Skeletal muscle tissue (tissue), 4 donors: ENCODE results near the gene FXYD5. TPM values are rescaled to one million over a fixed set of nuclear protein-coding genes. Genes with fewer than 3 reads are reported as not detected.

ENCODE experiments used
- H3K27ac ChIP-seq: one replicate; pipeline ENCODE4 v1.7.0; 2013; ENCODE audit warnings: mild to moderate bottlenecking, low read depth, low read length, inconsistent platforms
- H3K27me3 ChIP-seq, 3 donors: one replicate each; pipeline ENCODE4 v1.7.0; 2013; ENCODE audit warnings: low read length in 3 of 3; ENCODE audit not compliant: control insufficient read depth in 3 of 3, insufficient read depth in 3 of 3
- H3K36me3 ChIP-seq, 3 donors: one replicate each; pipeline ENCODE4 v1.7.0; 2013; ENCODE audit warnings: low read length in 3 of 3; ENCODE audit not compliant: control insufficient read depth in 3 of 3, insufficient read depth in 3 of 3
- H3K4me1 ChIP-seq, 3 donors: one replicate each; pipeline ENCODE4 v1.7.0; 2013; ENCODE audit warnings: low read length in 3 of 3, mild to moderate bottlenecking in 3 of 3; ENCODE audit not compliant: control insufficient read depth in 3 of 3, insufficient read depth in 3 of 3
- H3K4me3 ChIP-seq, 3 donors: one replicate each; pipeline ENCODE4 v1.7.0; 2013; ENCODE audit warnings: low read length in 3 of 3
- H3K9ac ChIP-seq, 3 donors: one replicate each; pipeline ENCODE4 v1.7.0; 2013; ENCODE audit warnings: low read length in 3 of 3, mild to moderate bottlenecking in 3 of 3, moderate library complexity in 2 of 3, low read depth in 1 of 3
- H3K9me3 ChIP-seq, 3 donors: one replicate each; pipeline ENCODE4 v1.7.0; 2013; ENCODE audit warnings: low read length in 3 of 3; ENCODE audit not compliant: control insufficient read depth in 3 of 3
- total RNA-seq: library from RNA; depleted of rRNA; stranded (reverse); fragments of >200 nt; gene quantifications from one replicate; pipeline ENCODE4 v1.2.3, GENCODE V29; 2014
- donor health status: Osteomylitis.

The FXYD5 gene
- total RNA-seq, 1 donor from 2014 or later = 7.3 TPM

DNA sequence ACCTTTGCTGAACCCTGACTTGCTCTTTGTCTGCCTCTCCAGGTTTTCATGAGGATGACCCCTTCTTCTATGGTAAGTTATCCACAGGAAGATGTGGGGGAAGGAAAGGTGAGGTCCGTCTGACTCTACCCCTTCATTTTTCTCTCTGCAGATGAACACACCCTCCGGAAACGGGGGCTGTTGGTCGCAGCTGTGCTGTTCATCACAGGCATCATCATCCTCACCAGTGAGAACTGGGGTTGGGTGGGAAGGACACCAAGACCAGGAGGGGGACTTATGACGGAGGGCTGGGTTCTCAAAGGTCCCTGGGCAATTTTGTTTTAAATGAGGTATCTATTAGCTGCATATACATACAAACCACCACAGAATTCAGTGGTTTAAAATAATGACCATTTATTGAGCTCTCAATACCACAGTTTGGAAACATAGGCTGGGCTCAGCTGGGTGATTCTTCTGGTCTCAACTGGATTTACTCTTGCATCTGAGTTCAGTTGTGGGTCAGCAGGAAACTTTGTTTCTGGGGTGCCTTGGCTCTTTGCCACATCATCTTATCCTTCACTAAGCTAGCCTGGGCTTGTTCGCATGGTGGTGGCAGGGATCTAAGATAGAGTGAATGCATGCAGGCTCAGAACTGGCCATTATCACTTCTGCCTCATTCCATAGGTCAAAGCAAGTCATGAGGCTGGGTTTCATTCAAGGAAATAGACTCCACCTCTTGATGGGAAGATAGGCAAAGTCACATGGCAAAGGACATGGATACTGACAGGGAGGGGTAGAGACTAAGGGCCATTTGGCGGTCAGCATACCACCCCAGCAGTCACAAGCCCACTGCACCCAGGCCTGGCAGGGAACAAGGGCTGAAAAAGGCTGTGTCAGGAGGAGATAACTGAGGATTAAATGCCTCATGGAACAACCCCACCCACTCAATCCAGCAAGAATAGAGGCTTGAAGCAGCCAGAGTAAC lies 11.8 kb downstream of the FXYD5 start:
- H3K36me3 ChIP-seq = peaks cover 15 to 22% (median 16%) of the 10 kb centered on the region in 3 donors
- no peak overlapping the region for H3K4me3 ChIP-seq
- H3K9me3 ChIP-seq = peaks cover 11 to 24% (median 15%) of the 10 kb centered on the region in 3 donors

DNA sequence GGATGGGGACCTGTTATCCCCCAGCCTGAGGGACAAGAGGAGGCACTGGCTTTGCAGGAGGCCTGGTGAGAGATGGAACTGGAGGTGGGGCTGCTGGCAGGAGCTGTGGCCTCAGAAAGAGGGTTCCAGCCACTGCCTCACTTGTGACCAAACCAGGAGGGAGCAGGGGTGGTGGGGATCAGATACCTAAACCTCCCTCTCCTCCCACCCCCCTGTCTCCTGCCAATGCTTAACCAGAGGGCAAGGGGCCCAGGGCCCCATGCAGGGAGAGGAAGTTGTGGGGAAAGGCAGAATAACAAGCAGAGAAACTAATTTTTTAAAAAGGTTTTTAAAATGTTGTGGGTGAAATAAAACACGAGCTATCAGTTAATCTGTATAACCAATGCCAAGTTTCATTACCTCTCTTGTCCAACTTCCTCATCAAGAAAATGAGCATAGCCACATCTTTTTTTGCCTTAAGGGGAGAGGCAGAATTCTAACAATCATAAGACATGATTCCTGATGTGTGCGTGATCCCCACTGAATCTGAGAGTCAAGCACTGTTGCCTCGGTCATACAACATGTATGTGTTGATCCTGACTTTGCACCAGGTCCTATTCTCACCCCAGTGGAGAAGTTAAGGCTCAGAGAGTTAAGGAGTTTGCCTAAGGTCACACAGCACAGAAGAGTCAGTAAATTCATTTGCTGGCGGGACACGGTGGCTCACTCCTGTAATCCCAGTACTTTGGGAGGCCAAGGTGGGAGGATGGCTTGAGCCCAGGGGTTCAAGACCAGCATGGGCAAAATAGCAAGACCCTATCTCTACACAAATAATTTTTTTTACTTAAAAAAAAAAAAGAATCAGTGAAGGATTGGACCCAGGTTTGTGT lies 12.9 kb downstream of the FXYD5 start:
- Histone ChIP-seq H3K27ac (no peak overlapping the region), H3K36me3 (peaks cover 9 to 19% (median 14%) of the 10 kb centered on the region in 3 donors), H3K4me3 (no peak overlapping the region), H3K9ac (no peak overlapping the region), H3K4me1 (no peaks in the 10 kb centered on the region), H3K9me3 (peaks cover 7 to 17% (median 11%) of the 10 kb centered on the region in 3 donors), H3K27me3 (no peaks in the 10 kb centered on the region)

More for the DNA sequence above, 11.8 kb downstream of the FXYD5 start:
- H3K9ac ChIP-seq = no peak overlapping the region
- no peaks in the 10 kb centered on the region for H3K27me3 ChIP-seq
- no peak overlapping the region for H3K27ac ChIP-seq
- H3K4me1 ChIP-seq = no peaks in the 10 kb centered on the region

DNA sequence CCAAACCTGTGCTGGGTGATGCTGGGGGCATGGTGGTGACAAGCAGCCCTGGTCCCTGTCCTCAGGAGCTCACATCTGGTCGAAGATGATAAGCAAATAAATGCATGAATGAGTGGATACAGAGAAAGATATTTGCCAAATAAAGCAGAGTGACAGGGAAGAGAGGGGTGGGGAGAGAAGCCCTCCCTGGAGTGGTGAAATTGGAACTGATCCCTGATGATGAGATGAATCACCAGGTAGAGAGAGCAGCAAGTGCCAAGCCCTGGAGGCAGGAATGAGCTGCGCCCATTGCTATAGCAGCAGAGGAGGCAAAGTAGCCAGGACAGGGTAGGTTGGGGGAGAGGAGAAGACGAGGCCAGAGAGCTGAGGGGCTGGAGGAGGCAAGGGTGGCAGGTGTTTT lies 13.7 kb downstream of the FXYD5 start:
- H3K4me3 ChIP-seq = no peak overlapping the region
- H3K36me3 ChIP-seq = peaks cover 4 to 19% (median 14%) of the 10 kb centered on the region in 3 donors
- H3K9ac ChIP-seq = no peak overlapping the region
- H3K27ac ChIP-seq = no peak overlapping the region
- H3K4me1 ChIP-seq = no peaks in the 10 kb centered on the region
- H3K9me3 ChIP-seq = peaks cover 6 to 11% (median 11%) of the 10 kb centered on the region in 3 donors
- H3K27me3 ChIP-seq = no peaks in the 10 kb centered on the region

DNA sequence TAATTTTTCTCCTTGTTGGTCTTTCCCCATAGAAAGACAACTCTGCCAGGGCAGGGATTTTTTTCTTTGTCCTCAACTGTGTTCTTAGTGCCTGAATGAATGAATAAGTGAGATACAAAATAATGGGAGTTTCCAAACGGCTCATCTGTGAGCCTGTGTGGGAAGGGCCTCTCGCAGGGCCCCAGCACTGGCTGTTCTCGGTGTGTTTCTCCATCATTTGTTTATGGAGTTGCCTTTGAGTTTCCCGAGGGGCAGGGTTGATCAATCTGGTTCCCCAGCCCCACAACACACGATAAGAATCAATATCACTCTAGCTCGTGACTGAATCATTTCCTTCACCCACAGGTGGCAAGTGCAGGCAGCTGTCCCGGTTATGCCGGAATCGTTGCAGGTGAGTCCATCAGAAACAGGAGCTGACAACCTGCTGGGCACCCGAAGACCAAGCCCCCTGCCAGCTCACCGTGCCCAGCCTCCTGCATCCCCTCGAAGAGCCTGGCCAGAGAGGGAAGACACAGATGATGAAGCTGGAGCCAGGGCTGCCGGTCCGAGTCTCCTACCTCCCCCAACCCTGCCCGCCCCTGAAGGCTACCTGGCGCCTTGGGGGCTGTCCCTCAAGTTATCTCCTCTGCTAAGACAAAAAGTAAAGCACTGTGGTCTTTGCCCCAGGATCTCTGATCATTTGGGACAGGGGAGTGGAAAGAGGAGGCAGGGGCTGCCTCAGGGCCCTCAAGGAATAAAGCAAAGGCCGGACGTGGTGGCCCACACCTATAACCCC lies 14.9 kb downstream of the FXYD5 start:
- Histone ChIP-seq H3K27ac (no peak overlapping the region), H3K4me3 (no peak overlapping the region), H3K4me1 (no peaks in the 10 kb centered on the region), H3K9me3 (peaks cover 6 to 11% (median 11%) of the 10 kb centered on the region in 3 donors), H3K27me3 (peaks cover 0 to 3% (median 0%) of the 10 kb centered on the region in 3 donors), H3K9ac (no peak overlapping the region), H3K36me3 (peaks cover 4 to 14% (median 13%) of the 10 kb centered on the region in 3 donors)

DNA sequence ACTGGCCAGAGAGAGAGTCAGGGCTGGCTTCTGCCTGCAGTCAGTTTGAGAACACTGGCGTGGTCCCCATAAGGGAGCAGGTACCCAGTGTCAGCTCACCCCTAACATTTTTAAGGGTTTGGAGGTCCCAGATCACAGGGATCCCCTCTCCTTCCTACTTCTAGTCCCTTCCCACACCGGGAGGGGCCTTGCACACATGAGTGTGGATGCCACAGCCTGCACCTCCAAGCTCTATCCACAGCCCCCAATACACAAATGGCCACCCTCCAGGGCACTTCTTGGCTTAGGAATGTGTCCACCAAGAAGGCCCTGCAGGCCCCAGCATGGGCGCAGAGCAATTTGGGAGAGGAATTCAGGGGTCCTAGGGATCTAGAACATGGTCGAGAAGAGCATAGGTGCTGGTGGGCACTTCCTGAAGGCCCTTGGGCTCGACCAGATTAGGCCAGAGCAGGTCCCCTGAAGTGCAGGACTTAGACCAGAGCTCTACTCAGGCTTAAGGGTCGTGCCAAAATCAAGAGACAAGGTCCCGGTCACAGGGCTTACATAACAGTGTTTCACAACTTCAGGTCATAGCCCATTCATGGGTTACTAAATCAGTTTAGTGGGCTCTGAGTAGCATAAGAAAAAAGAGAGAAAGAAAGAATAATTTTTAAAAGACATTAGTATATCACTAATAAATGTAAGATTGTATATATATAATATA lies 16.0 kb downstream of the FXYD5 start:
- no peaks in the 10 kb centered on the region for H3K4me1 ChIP-seq
- H3K36me3 ChIP-seq = peaks cover 4 to 13% (median 10%) of the 10 kb centered on the region in 3 donors
- no peak overlapping the region for H3K27ac ChIP-seq
- peaks cover 0 to 3% (median 0%) of the 10 kb centered on the region in 3 donors for H3K27me3 ChIP-seq
- H3K4me3 ChIP-seq = no peak overlapping the region
- peaks cover 6 to 11% (median 8%) of the 10 kb centered on the region in 3 donors for H3K9me3 ChIP-seq
- no peak overlapping the region for H3K9ac ChIP-seq

DNA sequence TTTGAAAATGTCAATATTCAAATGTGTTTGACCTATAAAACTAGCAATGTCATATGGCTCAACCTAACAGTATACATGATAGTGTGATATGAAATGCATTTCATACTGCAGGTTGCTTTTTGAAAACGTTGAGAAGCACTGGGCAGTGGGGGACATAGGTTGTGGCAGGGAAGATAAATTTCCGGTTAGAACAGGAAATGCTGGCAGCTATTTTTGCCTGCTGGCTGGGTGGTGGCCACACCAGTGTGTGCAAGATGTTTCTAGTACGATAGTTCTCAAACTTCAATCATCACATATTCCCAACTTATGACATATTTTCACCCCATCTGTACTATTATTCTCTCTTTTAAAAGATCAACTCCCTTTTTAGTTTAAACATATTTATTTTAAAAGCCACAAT lies 17.2 kb downstream of the FXYD5 start:
- peaks cover 0 to 3% (median 0%) of the 10 kb centered on the region in 3 donors for H3K27me3 ChIP-seq
- peaks cover 0 to under 1% (median under 1%) of the 10 kb centered on the region in 3 donors for H3K9me3 ChIP-seq
- no peak overlapping the region for H3K9ac ChIP-seq
- H3K4me1 ChIP-seq = no peaks in the 10 kb centered on the region
- H3K27ac ChIP-seq = no peak overlapping the region
- no peak overlapping the region for H3K4me3 ChIP-seq
- H3K36me3 ChIP-seq = peaks cover 0 to under 1% (median under 1%) of the 10 kb centered on the region in 3 donors

DNA sequence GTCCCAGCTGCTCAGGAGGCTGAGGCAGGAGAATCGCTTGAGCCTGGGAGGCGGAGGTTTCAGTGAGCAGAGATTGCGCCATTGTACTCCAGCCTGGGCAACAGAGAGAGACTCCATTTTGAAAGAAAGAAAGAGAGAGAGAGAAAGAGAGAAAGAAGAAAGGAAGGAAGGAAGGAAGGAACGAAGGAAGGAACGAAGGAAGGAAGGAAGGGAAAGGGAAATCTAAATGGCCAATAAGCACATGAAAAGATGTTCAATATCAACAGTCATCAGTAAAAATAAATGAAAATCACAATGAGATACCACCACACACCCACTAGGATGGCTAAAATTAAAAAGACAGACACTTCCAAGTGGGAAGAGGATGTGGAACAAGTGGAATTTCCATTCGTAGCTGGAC lies 19.7 kb downstream of the FXYD5 start:
- Histone ChIP-seq H3K9me3 (no peaks in the 10 kb centered on the region), H3K27me3 (peaks cover 0 to 3% (median under 1%) of the 10 kb centered on the region in 3 donors), H3K4me1 (no peaks in the 10 kb centered on the region), H3K36me3 (no peaks in the 10 kb centered on the region), H3K9ac (no peak overlapping the region), H3K27ac (no peak overlapping the region), H3K4me3 (no peak overlapping the region)

DNA sequence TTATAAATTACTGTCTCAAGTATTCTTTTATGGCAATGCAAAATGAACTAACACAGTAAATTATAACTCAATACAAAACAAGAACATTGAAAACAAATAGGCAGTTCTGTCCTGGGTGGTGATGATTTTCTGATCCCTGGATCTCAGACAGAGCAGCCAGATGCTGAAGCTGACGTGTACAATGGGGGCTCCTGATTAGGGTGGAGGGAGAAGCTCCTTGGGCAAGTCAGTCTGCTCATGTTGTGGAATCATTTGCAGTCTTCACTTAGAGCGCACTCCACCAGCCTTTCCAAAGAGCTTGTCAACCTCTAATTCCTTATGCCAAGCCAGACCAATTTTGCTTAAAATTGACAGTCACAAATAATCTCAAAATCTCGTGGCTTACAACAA lies 21.6 kb downstream of the FXYD5 start:
- no peak overlapping the region for H3K9ac ChIP-seq
- no peak overlapping the region for H3K4me3 ChIP-seq
- no peaks in the 10 kb centered on the region for H3K36me3 ChIP-seq
- peaks cover 0 to 3% (median 2%) of the 10 kb centered on the region in 3 donors for H3K27me3 ChIP-seq
- H3K4me1 ChIP-seq = no peaks in the 10 kb centered on the region
- no peak overlapping the region for H3K27ac ChIP-seq
- no peaks in the 10 kb centered on the region for H3K9me3 ChIP-seq
